SJSA1 (cell line): Measurements from ENCODE around the gene BLOC1S3. TPM values are rescaled to one million over a fixed set of nuclear protein-coding genes. Genes with fewer than 3 reads are reported as not detected.

Experiments
- DNase-seq, 2 experiments: peaks; one replicate each; pipeline ENCODE4 v3.0.0-alpha.2; 2015 to 2020; ENCODE audit warnings: low spot score in 2 of 2, low read depth in 1 of 2
- H3K27ac ChIP-seq: fragments of 250-450 bp; sonication (Bioruptor Pico); 2 replicates; pipeline ENCODE4 v1.5.1; 2020; ENCODE audit warnings: mild to moderate bottlenecking, moderate library complexity
- H3K27me3 ChIP-seq: fragments of 250-450 bp; sonication (Bioruptor Pico); replicated peaks from 2 replicates; pipeline ENCODE4 v1.5.1; 2020; ENCODE audit warnings: mild to moderate bottlenecking, moderate library complexity
- H3K36me3 ChIP-seq: fragments of 250-450 bp; sonication (Bioruptor Pico); 2 replicates; pipeline ENCODE4 v1.5.1; 2020; ENCODE audit warnings: mild to moderate bottlenecking
- H3K4me1 ChIP-seq: fragments of 250-450 bp; sonication (Bioruptor Pico); replicated peaks from 2 replicates; pipeline ENCODE4 v1.6.1; 2021; ENCODE audit warnings: mild to moderate bottlenecking
- H3K4me3 ChIP-seq: fragments of 250-450 bp; sonication (Bioruptor Pico); 2 replicates; pipeline ENCODE4 v1.5.1; 2020; ENCODE audit warnings: mild to moderate bottlenecking
- H3K9me3 ChIP-seq: fragments of 250-450 bp; sonication (Bioruptor Pico); replicated peaks from 2 replicates; pipeline ENCODE4 v1.5.1; 2020; ENCODE audit warnings: mild to moderate bottlenecking
- total RNA-seq: library from RNA; depleted of rRNA; stranded (reverse); fragments of >200 nt; shearing (Covaris generic); gene quantifications from 2 replicates; pipeline ENCODE4 v1.2.3, GENCODE V29; 2014

BLOC1S3 gene
- total RNA-seq, 1 experiment from 2014 or later: 2.9 TPM

GRCh38 chr19:45200568-45200967 is 22.0 kb downstream of the BLOC1S3 start:
- Histone ChIP-seq H3K27ac (no peak overlapping the region), H3K9me3 (no peaks in the 10 kb centered on the region), H3K4me1 (no peaks in the 10 kb centered on the region), H3K27me3 (no peaks in the 10 kb centered on the region), H3K4me3 (no peak overlapping the region), H3K36me3 (no peaks in the 10 kb centered on the region)
- DNase-seq: no peak

GRCh38 chr19:45202637-45203036 is 24.1 kb downstream of the BLOC1S3 start:
- H3K9me3 ChIP-seq: no peaks in the 10 kb centered on the region
- no peak overlapping the region for H3K4me3 ChIP-seq
- no peaks in the 10 kb centered on the region for H3K36me3 ChIP-seq
- no peak overlapping the region for H3K27ac ChIP-seq
- H3K4me1 ChIP-seq: no peaks in the 10 kb centered on the region
- no peak for DNase-seq
- H3K27me3 ChIP-seq: no peaks in the 10 kb centered on the region; the same call in 1 of the 2 replicates

GRCh38 chr19:45205810-45206209 is 27.2 kb downstream of the BLOC1S3 start:
- no peaks in the 10 kb centered on the region for H3K36me3 ChIP-seq
- H3K27me3 ChIP-seq: no peaks in the 10 kb centered on the region; the same call in 1 of the 2 replicates
- no peaks in the 10 kb centered on the region for H3K9me3 ChIP-seq
- no peak overlapping the region for H3K27ac ChIP-seq
- no peaks in the 10 kb centered on the region; the same call in 1 of the 2 replicates for H3K4me1 ChIP-seq
- H3K4me3 ChIP-seq: no peak overlapping the region
- no peak for DNase-seq

- Histone ChIP-seq H3K9me3 (no peaks in the 10 kb centered on the region), H3K36me3 (no peaks in the 10 kb centered on the region), H3K27me3 (no peaks in the 10 kb centered on the region; the same call in 1 of the 2 replicates), H3K4me1 (no peaks in the 10 kb centered on the region; the same call in 1 of the 2 replicates), H3K4me3 (no peak overlapping the region), H3K27ac (no peak overlapping the region)
- no peak for DNase-seq
Measured at GRCh38 chr19:45206328-45206727, 27.7 kb downstream of the BLOC1S3 start.

GRCh38 chr19:45211751-45212381 is 33.3 kb downstream of the BLOC1S3 start:
- DNase-seq: no peak
- no peaks in the 10 kb centered on the region for H3K36me3 ChIP-seq
- H3K27me3 ChIP-seq: peaks cover 18% of the 10 kb centered on the region
- no peaks in the 10 kb centered on the region; the same call in 1 of the 2 replicates for H3K4me1 ChIP-seq
- H3K4me3 ChIP-seq: no peak overlapping the region
- no peak overlapping the region for H3K27ac ChIP-seq
- no peaks in the 10 kb centered on the region for H3K9me3 ChIP-seq

- no peak overlapping the region for H3K4me3 ChIP-seq
- H3K36me3 ChIP-seq: no peaks in the 10 kb centered on the region
- H3K9me3 ChIP-seq: no peaks in the 10 kb centered on the region
- H3K4me1 ChIP-seq: peaks cover 3% of the 10 kb centered on the region; the same call in 1 of the 2 replicates
- no peak overlapping the region for H3K27ac ChIP-seq
- no peak for DNase-seq
- peaks cover 27% of the 10 kb centered on the region for H3K27me3 ChIP-seq
Measured at GRCh38 chr19:45213031-45213430, 34.4 kb downstream of the BLOC1S3 start.

GRCh38 chr19:45215391-45216191 is 37.0 kb downstream of the BLOC1S3 start:
- no peaks in the 10 kb centered on the region for H3K9me3 ChIP-seq
- H3K27ac ChIP-seq: no peak overlapping the region
- H3K4me3 ChIP-seq: no peak overlapping the region
- peaks cover 3% of the 10 kb centered on the region; the same call in 1 of the 2 replicates for H3K4me1 ChIP-seq
- peaks cover 41% of the 10 kb centered on the region for H3K27me3 ChIP-seq
- no peak for DNase-seq
- no peaks in the 10 kb centered on the region for H3K36me3 ChIP-seq

- H3K36me3 ChIP-seq: no peaks in the 10 kb centered on the region
- peaks cover 41% of the 10 kb centered on the region for H3K27me3 ChIP-seq
- no peaks in the 10 kb centered on the region for H3K9me3 ChIP-seq
- no peak for DNase-seq
- H3K4me3 ChIP-seq: no peak overlapping the region
- H3K27ac ChIP-seq: no peak overlapping the region
- peaks cover 3% of the 10 kb centered on the region; the same call in 1 of the 2 replicates for H3K4me1 ChIP-seq
Measured at GRCh38 chr19:45216667-45217066, 38.1 kb downstream of the BLOC1S3 start.

GRCh38 chr19:45217193-45217956 is 38.8 kb downstream of the BLOC1S3 start:
- Histone ChIP-seq H3K9me3 (no peaks in the 10 kb centered on the region), H3K27ac (no peak overlapping the region), H3K4me1 (peaks cover 3% of the 10 kb centered on the region; the same call in 1 of the 2 replicates), H3K4me3 (no peak overlapping the region), H3K27me3 (peaks cover 41% of the 10 kb centered on the region), H3K36me3 (no peaks in the 10 kb centered on the region)
- DNase-seq: no peak

GRCh38 chr19:45217957-45218334 is 39.4 kb downstream of the BLOC1S3 start:
- Histone ChIP-seq H3K27ac (no peak overlapping the region), H3K27me3 (peaks cover 45% of the 10 kb centered on the region)

GRCh38 chr19:45218426-45218825 is 39.8 kb downstream of the BLOC1S3 start:
- H3K27me3 ChIP-seq: peaks cover 45% of the 10 kb centered on the region
- H3K4me1 ChIP-seq: peaks cover 3% of the 10 kb centered on the region; the same call in 1 of the 2 replicates
- H3K27ac ChIP-seq: no peak overlapping the region

More at GRCh38 chr19:45217957-45218334, 39.4 kb downstream of the BLOC1S3 start:
- no peaks in the 10 kb centered on the region for H3K36me3 ChIP-seq
- H3K4me1 ChIP-seq: peaks cover 3% of the 10 kb centered on the region; the same call in 1 of the 2 replicates
- no peaks in the 10 kb centered on the region for H3K9me3 ChIP-seq
- no peak for DNase-seq
- no peak overlapping the region for H3K4me3 ChIP-seq

GRCh38 chr19:45218911-45219743 is 40.5 kb downstream of the BLOC1S3 start:
- no peak overlapping the region for H3K4me3 ChIP-seq
- peaks cover 45% of the 10 kb centered on the region for H3K27me3 ChIP-seq
- H3K27ac ChIP-seq: no peak overlapping the region
- DNase-seq: no peak
- peaks cover 3% of the 10 kb centered on the region; the same call in 1 of the 2 replicates for H3K4me1 ChIP-seq
- H3K36me3 ChIP-seq: no peaks in the 10 kb centered on the region
- no peaks in the 10 kb centered on the region for H3K9me3 ChIP-seq

More at GRCh38 chr19:45218426-45218825, 39.8 kb downstream of the BLOC1S3 start:
- H3K4me3 ChIP-seq: no peak overlapping the region
- no peak for DNase-seq
- no peaks in the 10 kb centered on the region for H3K9me3 ChIP-seq
- H3K36me3 ChIP-seq: no peaks in the 10 kb centered on the region

GRCh38 chr19:45222724-45223123 is 44.1 kb downstream of the BLOC1S3 start:
- peaks cover 18% of the 10 kb centered on the region for H3K27me3 ChIP-seq
- H3K9me3 ChIP-seq: no peaks in the 10 kb centered on the region
- no peaks in the 10 kb centered on the region for H3K36me3 ChIP-seq
- no peak overlapping the region for H3K27ac ChIP-seq
- DNase-seq: no peak
- H3K4me1 ChIP-seq: no peaks in the 10 kb centered on the region
- no peak overlapping the region for H3K4me3 ChIP-seq
